Measurements from ENCODE around the gene LRP3.

- peak; percentile 48 for TF ChIP-seq POLR2AphosphoS5 (IDR thresholded peaks at IDR 0.05; ENCODE audit: low read depth)
- no peak for TF ChIP-seq CTCF (IDR thresholded peaks at IDR 0.05; ENCODE audit: insufficient read depth, low read length)
Measured at GRCh38 chr19:33161201-33161600, 32.9 kb upstream of the LRP3 start.

Measured in HL-60 (cell line).